ENCODE measurements around the gene ZC3H4.

ZC3H4 gene

DNA sequence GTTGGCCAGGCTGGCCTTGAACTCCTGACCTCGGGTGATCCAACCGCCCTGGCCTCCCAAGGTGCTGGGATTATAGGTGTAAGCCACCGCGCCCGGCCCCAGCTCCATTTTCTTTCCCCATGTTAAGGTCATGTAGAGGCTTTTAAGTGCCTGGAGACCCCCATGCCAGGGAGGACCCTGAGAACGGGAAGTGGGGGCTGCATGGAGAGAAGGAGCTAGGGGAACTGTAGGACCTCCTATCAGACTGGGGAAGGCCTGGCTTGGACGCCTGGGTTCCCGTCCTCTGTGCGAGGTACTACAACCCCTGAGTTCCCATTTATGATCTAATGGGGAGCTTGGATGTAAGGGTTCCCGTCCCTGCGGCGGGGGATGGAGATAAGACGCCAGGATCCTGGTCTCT, 94.7 kb downstream of the ZC3H4 start:
- no peak for DNase-seq
